ENCODE measurements around the gene ZDHHC18. TPM values are rescaled to one million over a fixed set of nuclear protein-coding genes. Genes with fewer than 3 reads are reported as not detected.
A peak's percentile ranks its signal among the peaks of the same experiment; 100 is the strongest.

The ZDHHC18 gene
- total RNA-seq, 1 experiment from 2014 or later = 33.1 TPM

DNA sequence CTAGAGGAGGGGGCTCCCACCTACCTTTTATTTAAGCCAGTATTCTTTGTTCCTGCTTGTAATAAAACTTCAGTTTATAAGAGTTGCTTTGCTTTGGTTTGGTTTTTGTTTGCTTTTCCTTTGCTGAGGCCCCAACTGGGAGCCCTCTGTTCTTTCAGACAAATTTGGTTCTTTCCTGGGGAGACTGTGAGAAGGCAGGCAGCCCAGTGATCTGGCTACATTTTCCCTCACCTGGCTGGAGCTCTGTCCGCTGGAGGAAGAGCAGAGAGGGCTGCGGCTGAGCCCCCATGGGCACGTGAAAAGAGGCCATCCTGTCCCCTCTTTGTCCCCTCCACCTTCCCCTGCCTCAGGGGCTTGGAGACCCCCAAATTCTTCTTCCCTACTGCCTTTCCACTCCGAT is 29.1 kb downstream of the ZDHHC18 start:
- H4K5ac ChIP-seq (ENCODE audit: insufficient read length, low read depth, low read length) = no peak overlapping the region
- Mint-ChIP-seq H3K27ac (peak overlapping the region in 2 of 3 experiments; percentile 71 to 85; a peak in 2 of 7 replicates), H3K27me3 (ENCODE audit: low read depth) (no peaks in the 10 kb centered on the region), H3K9me3 (no peaks in the 10 kb centered on the region), H3K4me1 (peaks cover 19 to 22% of the 10 kb centered on the region in 2 experiments), H3K36me3 (ENCODE audit: insufficient read depth in 1 of 3, low read depth in 3 of 3) (peaks cover 16 to 41% (median 31%) of the 10 kb centered on the region in 3 experiments; a peak in 6 of 7 replicates), H3K4me3 (no peak overlapping the region)
- H3K23ac ChIP-seq (ENCODE audit: insufficient read length, low read depth, low read length) = no peak overlapping the region
- H3K14ac ChIP-seq (ENCODE audit: insufficient read depth, low read length) = no peak overlapping the region
- no peak overlapping the region for H3K18ac ChIP-seq (ENCODE audit: insufficient read length, low read depth, low read length)
- no peak overlapping the region for H3K9ac ChIP-seq (ENCODE audit: extremely low read depth, insufficient read length, low read length)
- no peak overlapping the region for H2AK5ac ChIP-seq (ENCODE audit: insufficient read length, low read length)
- no peaks in the 10 kb centered on the region for H3K27me3 ChIP-seq (ENCODE audit: insufficient read depth, low read length)
- H3K79me2 ChIP-seq (ENCODE audit: insufficient read depth, low read length) = no peaks in the 10 kb centered on the region
- no peak overlapping the region for H3K4ac ChIP-seq (ENCODE audit: low read depth, low read length)
- no peak overlapping the region for H2BK20ac ChIP-seq (ENCODE audit: low read depth, low read length, poor library complexity, severe bottlenecking)
- no CpG with 5 or more reads among the region's 4 CpGs for WGBS (ENCODE audit: extremely low coverage, insufficient read length, low lambda C conversion rate)
- no peak overlapping the region for H3K27ac ChIP-seq (ENCODE audit: insufficient read length, low read depth, low read length)
- no peaks in the 10 kb centered on the region for H3K4me1 ChIP-seq (ENCODE audit: insufficient read depth, low read length)
- H3K56ac ChIP-seq (ENCODE audit: insufficient read length, low read depth, low read length) = no peak overlapping the region
- H2AFZ ChIP-seq (ENCODE audit: low read length) = no peak overlapping the region
- H2BK120ac ChIP-seq (ENCODE audit: low read depth, low read length, poor library complexity, severe bottlenecking) = no peak overlapping the region
- H2BK15ac ChIP-seq (ENCODE audit: low read depth, low read length) = no peak overlapping the region
- no peaks in the 10 kb centered on the region for H3K79me1 ChIP-seq (ENCODE audit: insufficient read depth, low read depth, low read length, poor library complexity, severe bottlenecking)
- H4K20me1 ChIP-seq (ENCODE audit: control insufficient read depth, insufficient read depth, insufficient read length) = no peaks in the 10 kb centered on the region
- H3K9me3 ChIP-seq (ENCODE audit: control insufficient read depth, low read depth, low read length) = no peaks in the 10 kb centered on the region
- no peaks in the 10 kb centered on the region for H3K23me2 ChIP-seq (ENCODE audit: insufficient read length, low read depth, low read length, poor library complexity, severe bottlenecking)
- TF ChIP-seq CTCF (conservative IDR thresholded peaks at IDR 0.05) = no peak
- no peak overlapping the region for H4K91ac ChIP-seq (ENCODE audit: insufficient read length, low read depth, low read length)
- no peak overlapping the region for H2BK5ac ChIP-seq (ENCODE audit: insufficient read length, low read length)
- H4K8ac ChIP-seq (replicated peaks; ENCODE audit: insufficient read length, low read depth, low read length) = no peak overlapping the region
- no peak overlapping the region for H3K4me2 ChIP-seq (ENCODE audit: insufficient read depth, insufficient read length, low read length)
- DNase-seq = no peak
- H3T11ph ChIP-seq (ENCODE audit: low read length) = no peak overlapping the region
- H2BK12ac ChIP-seq (ENCODE audit: insufficient read length, low read depth, low read length) = no peak overlapping the region
